Nephron (organoid): ENCODE results near the gene HPD.
A peak's percentile ranks its signal among the peaks of the same experiment; 100 is the strongest.

Experiments used
- H3K27ac Mint-ChIP-seq, 3 experiments: 2 replicates each; pipeline ENCODE4 v1.8.0; 2020; ENCODE audit warnings: mixed read lengths in 3 of 3, mild to moderate bottlenecking in 2 of 3, moderate library complexity in 1 of 3
- H3K27me3 Mint-ChIP-seq: 2 replicates; pipeline ENCODE4 v1.8.0; 2021; ENCODE audit warnings: low read depth, mild to moderate bottlenecking, moderate library complexity, mixed read lengths
- H3K36me3 Mint-ChIP-seq: 2 replicates; pipeline ENCODE4 v1.8.0; 2020; ENCODE audit warnings: low read depth, mixed read lengths
- H3K4me1 Mint-ChIP-seq: 2 replicates; pipeline ENCODE4 v1.8.0; 2020; ENCODE audit warnings: mixed read lengths
- H3K4me3 Mint-ChIP-seq, 3 experiments: 2 replicates each; pipeline ENCODE4 v1.8.0; 2020; ENCODE audit warnings: mild to moderate bottlenecking in 3 of 3, mixed read lengths in 3 of 3, moderate library complexity in 2 of 3
- H3K9me3 Mint-ChIP-seq: 2 replicates; pipeline ENCODE4 v1.8.0; 2020; ENCODE audit warnings: mixed read lengths
- CTCF ChIP-seq, 3 experiments: fragments of 200-600 bp; sonication (generic); IDR thresholded peaks; one replicate each; pipeline ENCODE4 v1.5.0; 2021; ENCODE audit warnings: antibody characterized with exemption in 3 of 3; ENCODE audit not compliant: unreplicated experiment in 3 of 3

HPD gene

GRCh38 chr12:121800694-121801594 is 57.7 kb downstream of the HPD start:
- H3K4me1 Mint-ChIP-seq: peaks cover 28% of the 10 kb centered on the region
- no peaks in the 10 kb centered on the region for H3K27me3 Mint-ChIP-seq
- TF ChIP-seq CTCF (IDR thresholded peaks at IDR 0.05; ENCODE audit: unreplicated experiment in 3 of 3): no peak
- H3K27ac Mint-ChIP-seq: peak overlapping the region; percentile 99 to 100 (median 100)
- peak overlapping the region; percentile 87 to 95 (median 92) for H3K4me3 Mint-ChIP-seq
- H3K36me3 Mint-ChIP-seq: peaks cover 25% of the 10 kb centered on the region
- no peaks in the 10 kb centered on the region for H3K9me3 Mint-ChIP-seq

- Mint-ChIP-seq H3K36me3 (peaks cover 28% of the 10 kb centered on the region), H3K9me3 (no peaks in the 10 kb centered on the region), H3K27ac (peak overlapping the region; percentile 94 to 98 (median 97)), H3K27me3 (no peaks in the 10 kb centered on the region), H3K4me1 (peaks cover 31% of the 10 kb centered on the region), H3K4me3 (peak overlapping the region; percentile 88 to 95 (median 93))
- no peak for TF ChIP-seq CTCF (IDR thresholded peaks at IDR 0.05; ENCODE audit: unreplicated experiment in 3 of 3)
These were observed 58.6 kb downstream of the HPD start for GRCh38 chr12:121799842-121800693.

- Mint-ChIP-seq H3K36me3 (peaks cover 30% of the 10 kb centered on the region), H3K27ac (peak overlapping the region; percentile 94 to 98 (median 97)), H3K27me3 (no peaks in the 10 kb centered on the region), H3K9me3 (no peaks in the 10 kb centered on the region), H3K4me1 (peaks cover 39% of the 10 kb centered on the region), H3K4me3 (peak overlapping the region; percentile 88 to 95 (median 93))
- TF ChIP-seq CTCF (IDR thresholded peaks at IDR 0.05; ENCODE audit: unreplicated experiment in 3 of 3): no peak
These were observed 59.4 kb downstream of the HPD start for GRCh38 chr12:121799156-121799841.

GRCh38 chr12:121798787-121799155 is 59.9 kb downstream of the HPD start:
- H3K27me3 Mint-ChIP-seq: no peaks in the 10 kb centered on the region
- H3K27ac Mint-ChIP-seq: peak overlapping the region; percentile 94 to 98 (median 97)
- peaks cover 30% of the 10 kb centered on the region for H3K36me3 Mint-ChIP-seq
- H3K4me1 Mint-ChIP-seq: peaks cover 42% of the 10 kb centered on the region
- peak overlapping the region; percentile 88 to 95 (median 93) for H3K4me3 Mint-ChIP-seq
- TF ChIP-seq CTCF (IDR thresholded peaks at IDR 0.05; ENCODE audit: unreplicated experiment in 3 of 3): no peak
- no peaks in the 10 kb centered on the region for H3K9me3 Mint-ChIP-seq

GRCh38 chr12:121797937-121798786 is 60.5 kb downstream of the HPD start:
- Mint-ChIP-seq H3K27me3 (no peaks in the 10 kb centered on the region), H3K4me3 (peak overlapping the region; percentile 88 to 95 (median 93)), H3K36me3 (peaks cover 30% of the 10 kb centered on the region), H3K27ac (peak overlapping the region; percentile 94 to 98 (median 97)), H3K9me3 (no peaks in the 10 kb centered on the region), H3K4me1 (peaks cover 42% of the 10 kb centered on the region)
- no peak for TF ChIP-seq CTCF (IDR thresholded peaks at IDR 0.05; ENCODE audit: unreplicated experiment in 3 of 3)
